GM21381 (cell line): ENCODE measurements around the gene CACNA1B.

Experiments used
- ATAC-seq: cut with Tn5 transposase; IDR thresholded peaks from one replicate; pipeline ENCODE4 v1.9.1; 2021; ENCODE audit warnings: mild to moderate bottlenecking, moderate library complexity; ENCODE audit not compliant: unreplicated experiment

Gene CACNA1B

DNA sequence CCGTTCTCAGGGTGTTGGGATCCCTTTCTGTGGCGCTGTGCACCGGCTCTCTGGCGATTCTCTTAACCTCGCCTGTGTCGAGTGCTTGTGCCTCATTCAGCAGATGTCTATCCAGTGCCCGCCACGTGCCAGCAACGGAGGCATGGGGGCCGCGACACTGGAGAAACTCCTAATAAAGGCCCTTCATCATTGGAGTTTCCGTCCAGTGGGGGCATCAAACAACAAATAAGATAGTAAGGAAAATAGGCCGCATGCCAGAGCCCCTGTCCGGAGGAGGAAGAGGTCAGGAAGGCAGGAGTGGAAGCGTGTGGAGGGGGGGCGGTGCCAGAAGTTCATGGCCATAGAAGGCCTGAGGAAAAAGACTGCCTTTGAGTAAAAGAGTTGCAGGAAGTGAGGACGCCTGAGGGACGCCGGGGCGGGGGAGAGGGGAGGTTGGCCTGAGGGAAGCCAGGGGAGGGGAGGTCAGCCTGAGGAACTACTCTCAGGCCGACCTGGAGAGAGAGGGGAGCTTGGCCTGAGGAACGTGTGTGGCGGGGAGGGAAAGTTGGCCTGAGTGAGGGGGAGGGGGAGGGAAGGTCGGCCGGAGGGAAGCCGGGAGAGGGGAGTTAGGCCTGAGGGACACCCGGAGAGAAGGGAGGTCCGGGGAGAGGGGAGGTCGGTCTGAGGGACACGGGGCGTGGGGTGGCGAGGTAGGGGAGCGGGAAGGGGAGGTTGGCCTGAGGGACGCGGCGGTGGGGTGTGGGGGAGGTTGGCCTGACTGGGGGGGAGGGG is 82.2 kb downstream of the CACNA1B start:
- ATAC-seq = no peak

- no peak for ATAC-seq
Measured at GRCh38 chr9:137960496-137960895, 82.9 kb downstream of the CACNA1B start.

DNA sequence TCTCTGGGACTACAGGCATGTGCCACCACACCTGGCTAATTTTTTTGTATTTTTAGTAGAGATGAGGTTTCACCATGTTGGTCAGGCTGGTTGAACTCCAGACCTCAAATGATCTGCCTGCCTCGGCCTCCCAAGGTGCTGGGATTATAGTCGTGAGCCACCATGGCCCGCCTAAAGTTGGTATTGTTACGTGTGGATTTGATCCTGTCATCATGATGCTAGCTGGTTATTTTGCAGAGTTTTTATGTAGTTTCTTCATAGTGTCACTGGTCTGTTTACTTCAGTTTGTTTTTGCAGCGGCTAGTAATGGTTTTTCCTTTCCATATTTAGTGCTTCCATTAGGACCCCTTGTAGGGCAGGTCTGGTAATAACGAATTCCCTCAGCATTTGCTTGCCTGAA is 85.9 kb downstream of the CACNA1B start:
- ATAC-seq = no peak

DNA sequence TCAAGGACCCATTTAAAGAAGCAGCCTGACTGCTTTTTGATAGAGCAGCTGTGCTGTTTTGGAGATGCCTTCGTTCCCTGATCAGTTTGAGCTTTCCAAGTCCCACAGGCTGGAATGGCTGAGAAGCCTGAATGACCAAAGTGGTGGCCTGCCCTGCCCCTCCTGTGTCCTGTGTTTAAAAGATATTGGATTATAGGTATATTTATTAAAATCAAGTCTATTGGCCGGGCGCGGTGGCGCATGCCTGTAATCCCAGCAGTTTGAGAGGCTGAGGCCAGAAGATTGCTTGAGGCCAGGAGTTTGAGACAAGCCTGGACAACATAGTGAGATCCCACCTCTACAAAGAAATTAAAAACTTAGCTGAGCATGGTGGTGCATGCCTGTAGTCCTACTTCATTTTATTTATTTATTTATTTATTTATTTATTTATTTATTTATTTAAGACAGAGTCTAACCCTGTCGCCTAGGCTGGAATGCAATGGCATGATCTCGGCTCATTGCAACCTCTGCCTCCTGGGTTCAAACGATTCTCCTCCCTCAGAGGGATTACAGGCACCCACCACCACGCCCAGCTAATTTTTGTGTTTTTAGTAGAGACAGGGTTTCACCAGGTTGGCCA is 87.7 kb downstream of the CACNA1B start:
- no peak for ATAC-seq

GRCh38 chr9:137967280-137967953 is 89.8 kb downstream of the CACNA1B start:
- ATAC-seq = no peak

GRCh38 chr9:137968235-137968634 is 90.7 kb downstream of the CACNA1B start:
- ATAC-seq = no peak

DNA sequence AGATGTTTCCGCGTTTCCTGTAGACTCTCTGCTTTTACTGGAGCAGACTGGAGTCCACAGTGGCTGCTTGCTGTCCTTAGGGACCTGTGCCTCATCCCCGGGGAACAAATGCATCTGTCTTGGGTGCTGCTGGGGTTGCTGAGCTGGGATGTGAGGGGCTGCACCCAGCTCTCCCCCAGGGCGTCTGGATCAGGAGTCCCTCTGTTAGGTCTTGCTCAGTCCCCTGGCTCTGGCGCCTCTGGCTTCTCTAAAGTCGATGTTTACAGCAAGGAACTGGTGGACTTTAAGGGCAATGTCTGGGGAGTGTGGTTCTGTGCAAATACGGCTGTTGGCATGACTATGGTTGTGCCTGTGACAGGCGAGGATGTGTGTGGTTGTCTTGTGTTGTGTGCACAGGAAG is 91.4 kb downstream of the CACNA1B start:
- no peak for ATAC-seq

DNA sequence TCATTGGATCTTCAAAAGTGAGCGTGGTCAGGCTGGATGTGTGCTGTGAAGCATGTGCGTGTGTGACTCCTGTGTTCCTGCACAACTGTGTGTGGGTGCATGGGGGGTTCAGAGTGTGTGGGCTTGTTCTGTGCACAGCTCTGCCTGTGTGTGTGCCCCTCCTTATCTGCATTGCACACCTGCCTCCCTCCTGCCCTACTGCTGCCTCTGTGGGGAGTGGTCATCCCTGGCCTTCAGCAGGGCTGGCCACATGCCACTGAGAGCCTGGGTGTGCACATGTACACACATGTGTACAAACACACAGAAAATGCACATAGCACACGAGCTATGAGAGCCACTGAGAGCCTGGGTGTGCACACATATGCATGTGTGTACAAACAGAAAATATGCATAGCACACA is 92.1 kb downstream of the CACNA1B start:
- no peak for ATAC-seq

DNA sequence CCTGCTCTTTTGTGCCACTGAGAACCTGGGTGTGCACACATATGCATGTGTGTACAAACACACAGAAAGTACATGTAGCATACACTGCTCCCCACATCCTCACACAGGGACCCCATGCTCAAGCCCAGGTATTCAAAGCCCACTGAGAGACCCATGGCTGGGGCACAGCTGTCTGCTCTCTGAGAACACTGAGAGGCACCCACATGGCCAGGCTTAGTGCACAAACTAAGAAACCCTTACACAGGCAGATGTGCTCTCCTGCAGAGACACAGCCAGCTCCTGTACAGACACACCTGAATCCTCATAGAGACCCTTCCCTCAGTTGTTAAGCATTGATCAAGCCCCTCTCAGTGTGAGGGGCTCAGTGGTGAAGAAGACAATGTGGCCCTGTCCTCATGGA is 92.5 kb downstream of the CACNA1B start:
- ATAC-seq = no peak

GRCh38 chr9:137970686-137971476 is 93.3 kb downstream of the CACNA1B start:
- no peak for ATAC-seq

- ATAC-seq = no peak
Measured at GRCh38 chr9:137971477-137972138, 94.0 kb downstream of the CACNA1B start.

DNA sequence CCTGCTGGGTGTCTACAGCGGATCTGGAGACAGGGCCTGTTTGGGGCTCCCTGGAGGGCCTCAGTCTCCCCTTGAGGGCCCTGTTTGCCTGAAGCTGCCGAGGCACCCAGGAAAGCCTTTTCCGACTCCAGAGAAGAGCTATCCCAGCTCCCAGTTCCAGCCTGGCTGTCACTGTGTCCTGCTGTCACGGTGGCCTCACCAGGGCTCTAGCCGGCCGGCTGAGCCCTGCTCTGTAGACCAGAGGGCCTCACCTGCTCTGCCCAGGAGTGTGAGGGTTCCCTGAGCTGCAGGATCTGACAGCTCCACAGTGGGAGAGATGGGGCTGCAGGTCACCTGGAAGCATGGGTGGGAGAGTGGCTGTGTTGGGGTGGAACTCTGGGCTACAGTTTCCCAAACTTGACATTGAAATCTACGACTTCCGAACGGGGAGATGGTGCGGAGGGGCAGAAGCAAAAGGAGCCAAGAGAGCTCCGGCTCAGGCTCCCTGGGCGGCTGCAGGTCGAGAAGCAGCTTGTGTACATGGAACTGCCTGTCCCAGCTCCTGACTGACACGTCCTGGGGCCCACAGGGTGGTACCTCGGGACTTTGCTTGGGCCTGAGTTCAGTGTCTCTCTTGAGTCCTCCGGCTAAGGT is 94.9 kb downstream of the CACNA1B start:
- ATAC-seq = no peak

- no peak for ATAC-seq
Measured at GRCh38 chr9:137972988-137973470, 95.4 kb downstream of the CACNA1B start.

GRCh38 chr9:137973829-137974416 is 96.3 kb downstream of the CACNA1B start:
- no peak for ATAC-seq

DNA sequence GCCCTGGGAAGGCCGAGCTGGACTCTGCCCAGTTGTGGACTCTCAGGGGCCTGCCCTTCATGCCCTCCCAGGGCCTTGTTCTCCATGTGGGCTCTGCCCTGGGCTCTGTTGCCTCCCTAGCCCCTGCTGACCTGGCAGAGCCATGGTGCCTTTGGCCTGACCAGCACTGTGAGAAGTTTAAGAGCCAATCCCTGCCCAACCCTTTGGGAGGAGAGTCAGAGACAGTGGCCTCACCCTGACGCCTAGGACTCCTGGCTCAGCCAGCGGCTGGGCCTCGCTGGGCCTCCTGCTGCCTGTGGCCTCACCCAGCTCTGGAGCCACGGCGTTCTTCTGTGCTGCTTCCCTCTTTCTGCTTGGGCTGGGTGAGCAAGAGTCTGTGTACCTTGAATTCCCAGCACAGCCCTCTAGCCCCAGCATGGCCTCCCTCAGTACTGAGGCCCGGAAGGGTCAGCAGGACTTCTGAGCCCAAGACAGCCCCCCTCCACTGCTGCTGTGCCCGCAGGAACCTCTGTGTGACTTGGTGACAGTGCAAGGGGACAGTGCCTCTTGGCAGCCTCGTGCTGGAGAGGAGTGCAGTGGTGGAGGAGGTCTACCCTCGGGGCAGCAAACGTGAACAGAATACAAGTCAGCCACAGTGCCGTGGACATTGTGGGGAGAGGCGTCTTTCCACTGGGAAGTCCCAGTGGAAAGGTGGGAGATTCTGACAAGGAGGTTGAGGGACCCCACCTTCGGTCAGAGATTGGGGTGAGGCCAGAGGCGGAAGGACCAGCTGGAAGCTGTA is 97.4 kb downstream of the CACNA1B start:
- ATAC-seq = no peak

DNA sequence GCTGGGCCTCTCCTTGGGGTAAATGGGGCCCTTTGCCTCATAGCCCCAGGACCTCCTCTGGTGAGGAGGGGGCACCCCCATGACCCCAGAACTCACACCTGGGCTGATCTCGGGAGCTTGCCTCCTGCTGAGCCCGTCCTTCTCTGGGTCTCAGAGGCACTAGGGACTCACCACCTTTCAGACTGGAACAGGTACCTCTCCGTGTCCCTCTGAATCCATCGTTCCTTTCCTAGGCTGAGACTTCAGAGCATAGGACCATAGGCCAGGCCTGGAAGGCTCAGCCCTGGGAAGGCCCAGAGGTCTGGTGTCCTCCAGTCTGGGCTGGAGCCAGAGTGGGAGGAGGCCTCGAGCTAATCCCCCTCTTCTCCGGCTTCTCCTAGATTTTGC is 97.9 kb downstream of the CACNA1B start:
- ATAC-seq = no peak

- ATAC-seq = no peak
Measured at GRCh38 chr9:137975936-137976565, 98.5 kb downstream of the CACNA1B start.

DNA sequence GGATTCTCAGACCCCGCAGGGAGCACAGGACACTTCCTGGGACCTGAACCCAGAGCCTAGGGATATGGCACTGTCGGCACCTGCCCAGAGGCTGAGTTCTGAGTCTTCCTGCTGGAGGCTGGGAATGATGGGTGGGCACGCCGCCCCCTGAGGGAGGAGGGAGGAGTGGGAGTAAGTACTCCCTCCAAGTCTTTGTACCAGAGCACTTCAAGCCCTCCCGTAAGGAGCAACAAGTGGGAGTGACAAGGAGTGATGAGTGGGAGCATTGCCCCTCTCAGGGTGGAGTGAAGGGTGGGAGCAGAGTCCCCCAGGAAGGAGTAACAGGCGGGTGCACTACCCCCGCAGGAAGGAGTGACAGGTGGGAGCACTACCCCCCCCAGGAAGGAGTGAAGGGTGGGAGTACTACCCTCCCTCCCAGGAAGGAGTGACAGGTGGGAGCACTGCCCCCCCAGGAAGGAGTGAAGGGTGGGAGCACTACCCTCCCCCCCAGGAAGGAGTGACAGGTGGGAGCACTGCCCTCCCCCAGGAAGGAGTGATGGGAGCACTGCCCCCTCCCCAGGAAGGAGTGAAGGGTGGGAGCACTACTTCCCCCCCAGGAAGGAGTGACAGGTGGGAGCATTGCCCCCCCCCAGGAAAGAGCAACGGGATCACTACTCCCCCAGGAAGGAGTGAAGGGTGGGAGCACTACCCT is 100.1 kb downstream of the CACNA1B start:
- no peak for ATAC-seq
